ENCODE data around the gene VN1R5.

- TF ChIP-seq CTCF (IDR thresholded peaks at IDR 0.05) (no peak), POLR2A (IDR thresholded peaks at IDR 0.05) (no peak), EP300 (IDR thresholded peaks at IDR 0.05) (no peak)
Observed at GRCh38 chr1:247296599-247297180, 40.8 kb downstream of the VN1R5 start.
